H1 (cell line): ENCODE results near the gene RNASE12. TPM values are rescaled to one million over a fixed set of nuclear protein-coding genes. Genes with fewer than 3 reads are reported as not detected.
A peak's percentile ranks its signal among the peaks of the same experiment; 100 is the strongest.
"Not testable (repeated sequence)": the region's sequence is repeated elsewhere in the genome, so short reads cannot be mapped to it uniquely, and the experiment has no call there.

Source experiments
- CTCF ChIA-PET: fragments of 300-600 bp; sonication (Branson Sonifier 250); formaldehyde crosslinking; loops from one replicate; lab custom pipeline; 2021; ENCODE audit not compliant: partially characterized antibody; lab: Charles Lee
- POLR2A ChIA-PET: fragments of 300-600 bp; sonication (Branson Sonifier 250); formaldehyde crosslinking; loops from one replicate; lab custom pipeline; 2021; ENCODE audit warnings: inconsistent platforms; ENCODE audit not compliant: partially characterized antibody; lab: Charles Lee
- DNase-seq, 2 experiments: peaks; one replicate each; pipeline versions ENCODE4 v3.0.0 to v3.0.0-alpha.2; 2010 to 2022; ENCODE audit warnings: low spot score in 2 of 2, low read depth in 1 of 2, mixed read lengths in 1 of 2
- FAIRE-seq: peaks from 2 replicates; lab custom pipeline; 2011; peaks lifted over from hg19 to GRCh38; lab: Jason Lieb, UNC
- H2AFZ ChIP-seq: 2 replicates; pipeline ENCODE4 v1.8.1; 2012; ENCODE audit warnings: low read length, inconsistent platforms
- H2AK5ac ChIP-seq: 2 replicates; pipeline ENCODE4 v1.6.1; 2013; ENCODE audit warnings: low read depth, low read length
- H2BK120ac ChIP-seq: replicated peaks from 2 replicates; pipeline ENCODE3; 2013; ENCODE audit warnings: low read depth, low read length, inconsistent platforms
- H2BK12ac ChIP-seq: 2 replicates; pipeline ENCODE4 v1.6.1; 2013; ENCODE audit warnings: low read depth, low read length
- H2BK15ac ChIP-seq: 2 replicates; pipeline ENCODE4 v1.6.1; 2013; ENCODE audit warnings: low read length
- H2BK20ac ChIP-seq: 2 replicates; pipeline ENCODE4 v1.6.1; 2013; ENCODE audit warnings: low read length
- H2BK5ac ChIP-seq: 2 replicates; pipeline ENCODE4 v1.6.1; 2013; ENCODE audit warnings: low read depth, low read length
- H3K14ac ChIP-seq: 2 replicates; pipeline ENCODE4 v1.6.1; 2013; ENCODE audit warnings: inconsistent platforms; ENCODE audit not compliant: insufficient read length
- H3K18ac ChIP-seq: 2 replicates; pipeline ENCODE4 v1.6.1; 2013; ENCODE audit warnings: low read length; ENCODE audit errors: extremely low read depth
- H3K23ac ChIP-seq: 2 replicates; pipeline ENCODE4 v1.6.1; 2013; ENCODE audit warnings: inconsistent platforms; ENCODE audit not compliant: insufficient read length
- H3K23me2 ChIP-seq: 2 replicates; pipeline ENCODE4 v1.6.1; 2013; ENCODE audit warnings: low read depth, low read length
- H3K27ac ChIP-seq: 2 replicates; pipeline ENCODE4 v1.6.1; 2011; ENCODE audit warnings: low read depth, low read length, inconsistent platforms
- H3K27me3 ChIP-seq, 4 experiments: replicated peaks in 1 of 4; 1 replicate in 1 of 4; 2 replicates in 3 of 4; pipeline versions ENCODE4 v1.6.1 to v1.8.1; 2011 to 2013; ENCODE audit warnings: low read length in 3 of 4, mild to moderate bottlenecking in 3 of 4, inconsistent platforms in 2 of 4, mixed read lengths in 2 of 4, moderate library complexity in 1 of 4; ENCODE audit not compliant: control insufficient read depth in 3 of 4, insufficient read depth in 3 of 4; ENCODE audit errors: extremely low read depth in 1 of 4
- H3K36me3 ChIP-seq, 4 experiments: 2 replicates each; pipeline versions ENCODE4 v1.6.1 to v1.8.1; 2011 to 2013; ENCODE audit warnings: mild to moderate bottlenecking in 4 of 4, low read length in 3 of 4, moderate library complexity in 2 of 4, control low read depth in 1 of 4, inconsistent platforms in 1 of 4; ENCODE audit not compliant: insufficient read depth in 4 of 4, control insufficient read depth in 2 of 4
- H3K4ac ChIP-seq: replicated peaks from 2 replicates; pipeline ENCODE3; 2013; ENCODE audit warnings: low read length, low read depth, mixed read lengths, inconsistent platforms; ENCODE audit not compliant: insufficient read length
- H3K4me1 ChIP-seq, 4 experiments: replicated peaks in 1 of 4; 1 replicate in 1 of 4; 2 replicates in 3 of 4; pipeline versions ENCODE4 v1.6.1 to v1.8.1; 2011 to 2013; ENCODE audit warnings: low read length in 3 of 4, inconsistent platforms in 2 of 4, mixed read lengths in 1 of 4; ENCODE audit not compliant: insufficient read depth in 4 of 4, control insufficient read depth in 3 of 4
- H3K4me2 ChIP-seq, 2 experiments: 2 replicates each; pipeline versions ENCODE4 v1.6.1 to v1.8.1; 2011 to 2013; ENCODE audit warnings: low read depth in 2 of 2, low read length in 2 of 2, control low read depth in 1 of 2, inconsistent platforms in 1 of 2, mild to moderate bottlenecking in 1 of 2; ENCODE audit not compliant: insufficient read depth in 1 of 2
- H3K4me3 ChIP-seq, 4 experiments: fragments of 200-600, 300-600 bp in 1 of 4; sonication (generic), shearing (Covaris generic), sonication (Bioruptor Twin) in 1 of 4; 2 replicates each; pipeline versions ENCODE4 v1.5.1 to v1.8.1; 2011 to 2016; ENCODE audit warnings: low read length in 4 of 4, low read depth in 3 of 4, control low read depth in 2 of 4, inconsistent platforms in 2 of 4, mild to moderate bottlenecking in 2 of 4, mixed read lengths in 1 of 4, moderate library complexity in 1 of 4; ENCODE audit not compliant: insufficient read depth in 2 of 4; ENCODE audit errors: extremely low read depth in 1 of 4
- H3K56ac ChIP-seq: replicated peaks from 2 replicates; pipeline ENCODE3; 2013; ENCODE audit warnings: low read depth, mild to moderate bottlenecking, mixed read lengths, low read length, inconsistent platforms; ENCODE audit not compliant: insufficient read length
- H3K79me1 ChIP-seq: 2 replicates; pipeline ENCODE4 v1.6.1; 2013; ENCODE audit warnings: low read depth, low read length, control low read depth
- H3K79me2 ChIP-seq, 2 experiments: 2 replicates each; pipeline versions ENCODE4 v1.6.1 to v1.8.1; 2012 to 2013; ENCODE audit warnings: low read length in 2 of 2, mild to moderate bottlenecking in 2 of 2, inconsistent platforms in 1 of 2; ENCODE audit not compliant: insufficient read depth in 2 of 2, control insufficient read depth in 1 of 2
- H3K9ac ChIP-seq, 4 experiments: replicated peaks in 1 of 4; 1 replicate in 1 of 4; 2 replicates in 3 of 4; pipeline versions ENCODE4 v1.6.1 to v1.8.1; 2011 to 2013; ENCODE audit warnings: low read depth in 3 of 4, low read length in 3 of 4, control low read depth in 2 of 4, mild to moderate bottlenecking in 2 of 4, moderate library complexity in 2 of 4, inconsistent platforms in 1 of 4; ENCODE audit errors: extremely low read depth in 1 of 4
- H3K9me3 ChIP-seq, 2 experiments: 2 replicates each; pipeline versions ENCODE4 v1.6.1 to v1.8.1; 2012 to 2013; ENCODE audit warnings: mild to moderate bottlenecking in 2 of 2, moderate library complexity in 2 of 2, control low read depth in 1 of 2, inconsistent platforms in 1 of 2, low read depth in 1 of 2, low read length in 1 of 2, mixed read lengths in 1 of 2; ENCODE audit not compliant: insufficient read depth in 2 of 2
- H4K20me1 ChIP-seq, 2 experiments: replicated peaks in 1 of 2; 2 replicates each; pipeline versions ENCODE3 to v1.8.1; 2011 to 2013; ENCODE audit warnings: inconsistent platforms in 2 of 2, low read length in 2 of 2, mild to moderate bottlenecking in 1 of 2; ENCODE audit not compliant: insufficient read depth in 2 of 2, control insufficient read depth in 1 of 2
- H4K5ac ChIP-seq: 2 replicates; pipeline ENCODE4 v1.6.1; 2013; ENCODE audit warnings: low read length, low read depth, mixed read lengths, inconsistent platforms; ENCODE audit not compliant: insufficient read length
- H4K8ac ChIP-seq: 2 replicates; pipeline ENCODE4 v1.8.0; 2013; ENCODE audit warnings: mild to moderate bottlenecking, moderate library complexity, low read length, inconsistent platforms; ENCODE audit not compliant: insufficient read depth; ENCODE audit errors: extremely low read depth
- H4K91ac ChIP-seq: replicated peaks from 2 replicates; pipeline ENCODE3; 2013; ENCODE audit warnings: low read length, mixed read lengths, inconsistent platforms; ENCODE audit not compliant: insufficient read length
- NANOG ChIP-seq: IDR thresholded peaks from 2 replicates; pipeline ENCODE4 v1.6.1; 2011; ENCODE audit warnings: low read length, low read depth, mild to moderate bottlenecking, inconsistent platforms; ENCODE audit not compliant: insufficient read depth, poor library complexity, severe bottlenecking
- TEAD4 ChIP-seq: IDR thresholded peaks from 2 replicates; pipeline ENCODE4 v1.6.1; 2012; ENCODE audit warnings: low read depth, low read length, inconsistent platforms, mixed read lengths
- WGBS, 2 experiments: shearing (Covaris generic) in 1 of 2; methylation state at CpG; one replicate each; pipeline versions ENCODE4 v1.1.6 to v1.1.7; 2013 to 2015; ENCODE audit warnings: low lambda C conversion rate in 2 of 2, mixed read lengths in 2 of 2, inconsistent platforms in 1 of 2, low coverage in 1 of 2, missing lambda C conversion rate in 1 of 2; ENCODE audit not compliant: insufficient replicate concordance in 2 of 2, insufficient coverage in 1 of 2, insufficient read length in 1 of 2; ENCODE audit errors: extremely low coverage in 1 of 2, missing lambda C conversion rate in 1 of 2; 5-methylcytosine and 5-hydroxymethylcytosine counted together
- polyA plus RNA-seq, 7 experiments: library from polyadenylated mRNA; depleted of rRNA in 3 of 7; stranded (reverse) in 5 of 7; unstranded in 2 of 7; fragments of >200 nt in 5 of 7; fragments of 200-250 nt in 2 of 7; gene quantifications; 1 replicate in 5 of 7; 2 replicates in 1 of 7; 4 replicates in 1 of 7; pipeline versions ENCODE4 v1.2.1 to v1.2.3, GENCODE V29; 2011 to 2013; ENCODE audit warnings: missing spikeins in 2 of 7, mixed read lengths in 2 of 7
- total RNA-seq: library from RNA; stranded (reverse); fragmentation: NEBNext Ultra II Directional; extraction: Animal tissue kit (Norgen Biotek cat#: 25700); gene quantifications from 2 replicates; pipeline ENCODE4 v1.2.1, GENCODE V29; 2021

RNASE12 gene
- total and polyA plus RNA-seq, 2 of the 8 experiments (the other 6 are each of a cell fraction or from before 2014, with no cell fraction given) = not detected

DNA sequence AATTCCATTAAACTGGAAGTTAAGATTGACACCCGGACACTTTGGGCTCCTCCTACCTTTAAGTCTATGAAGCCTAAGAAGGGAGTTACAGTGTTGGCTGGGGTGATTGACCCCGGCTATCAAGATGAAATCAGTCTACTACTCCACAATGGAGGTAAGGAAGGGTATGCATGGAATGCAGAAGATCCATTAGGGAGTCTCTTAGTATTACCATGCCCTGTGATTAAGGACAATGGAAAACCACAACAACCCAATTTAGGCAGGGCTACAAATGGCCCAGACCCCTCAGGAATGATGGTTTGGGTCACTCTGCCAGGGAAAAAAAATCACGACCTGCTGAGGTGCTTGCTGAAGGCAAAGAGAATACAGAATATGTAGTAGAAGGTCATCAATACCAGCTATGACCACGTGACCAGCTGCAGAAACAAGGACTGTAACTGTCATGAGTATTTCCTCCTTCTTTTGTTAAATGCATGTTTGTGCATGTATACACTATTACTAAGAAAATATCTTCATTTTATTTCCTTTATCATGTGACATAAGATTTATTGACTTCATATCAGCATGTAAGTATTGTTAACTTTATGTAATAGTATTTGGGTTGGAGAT lies 18.7 kb downstream of the RNASE12 start:
- not testable (repeated sequence) for H3K14ac ChIP-seq, H3K36me3 ChIP-seq, FAIRE-seq, H2BK15ac ChIP-seq, H4K91ac ChIP-seq, H3K23ac ChIP-seq
- H2BK5ac ChIP-seq = 0 out of 2 replicates have a peak overlapping the region, but pooled peaks have one; percentile 12
- TF ChIP-seq TEAD4 (peak; percentile 64), NANOG (peak; percentile 55)
- TF ChIP-seq, all 59 proteins: peak for 2; not testable (repeated sequence) for 57
- H3K27me3 ChIP-seq, H2AK5ac ChIP-seq, H2AFZ ChIP-seq, H3K4me3 ChIP-seq, H3K56ac ChIP-seq, POLR2A ChIA-PET, H3K27ac ChIP-seq, H3K4me2 ChIP-seq, CTCF ChIA-PET, H3K9ac ChIP-seq, H3K79me2 ChIP-seq, H4K8ac ChIP-seq, H4K5ac ChIP-seq, H3K79me1 ChIP-seq, H3K23me2 ChIP-seq, H3K4ac ChIP-seq, H3K4me1 ChIP-seq, H4K20me1 ChIP-seq, H2BK120ac ChIP-seq: not testable (repeated sequence)
- Histone ChIP-seq H2BK12ac (0 out of 2 replicates have a peak overlapping the region, but pooled peaks have one; percentile 65), H3K18ac (peak overlapping the region; percentile 48; the same call in 1 of the 2 replicates), H3K9me3 (peaks cover 16 to 17% of the 10 kb centered on the region in 2 experiments), H2BK20ac (peak overlapping the region; percentile 23; the same call in 1 of the 2 replicates)
- WGBS, 2 experiments = 72% methylated on average over 4 of the region's 4 CpGs; no CpG with 5 or more reads in 1 of the 2 experiments
- peak; percentile 13 to 35 for DNase-seq
